ENCODE data around the gene C1QTNF3.

GRCh38 chr5:34037726-34038125 is 5.3 kb downstream of the C1QTNF3 start:
- TF ChIP-seq EP300 (IDR thresholded peaks at IDR 0.05) (no peak), POLR2A (IDR thresholded peaks at IDR 0.05) (no peak)
- TF ChIP-seq, protein P1, sequence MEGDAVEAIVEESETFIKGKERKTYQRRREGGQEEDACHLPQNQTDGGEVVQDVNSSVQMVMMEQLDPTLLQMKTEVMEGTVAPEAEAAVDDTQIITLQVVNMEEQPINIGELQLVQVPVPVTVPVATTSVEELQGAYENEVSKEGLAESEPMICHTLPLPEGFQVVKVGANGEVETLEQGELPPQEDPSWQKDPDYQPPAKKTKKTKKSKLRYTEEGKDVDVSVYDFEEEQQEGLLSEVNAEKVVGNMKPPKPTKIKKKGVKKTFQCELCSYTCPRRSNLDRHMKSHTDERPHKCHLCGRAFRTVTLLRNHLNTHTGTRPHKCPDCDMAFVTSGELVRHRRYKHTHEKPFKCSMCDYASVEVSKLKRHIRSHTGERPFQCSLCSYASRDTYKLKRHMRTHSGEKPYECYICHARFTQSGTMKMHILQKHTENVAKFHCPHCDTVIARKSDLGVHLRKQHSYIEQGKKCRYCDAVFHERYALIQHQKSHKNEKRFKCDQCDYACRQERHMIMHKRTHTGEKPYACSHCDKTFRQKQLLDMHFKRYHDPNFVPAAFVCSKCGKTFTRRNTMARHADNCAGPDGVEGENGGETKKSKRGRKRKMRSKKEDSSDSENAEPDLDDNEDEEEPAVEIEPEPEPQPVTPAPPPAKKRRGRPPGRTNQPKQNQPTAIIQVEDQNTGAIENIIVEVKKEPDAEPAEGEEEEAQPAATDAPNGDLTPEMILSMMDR (IDR thresholded peaks at IDR 0.05) = no peak
